SK-N-SH (cell line): ENCODE measurements around the gene CC2D2B. TPM values are rescaled to one million over a fixed set of nuclear protein-coding genes. Genes with fewer than 3 reads are reported as not detected.

ENCODE experiments used
- CTCF ChIA-PET: fragments of 300-600, 350-600 bp; formaldehyde crosslinking; extraction: SDS; loops from one replicate; lab custom pipeline; 2021; lab: Yijun Ruan, JAX
- POLR2A ChIA-PET: fragments of 350-600 bp; sonication (Branson Sonifier 250); formaldehyde crosslinking; extraction: SDS; loops from one replicate; lab custom pipeline; 2020; ENCODE audit warnings: antibody characterized with exemption, inconsistent platforms; lab: Yijun Ruan, JAX
- DNase-seq: peaks from one replicate; pipeline ENCODE4 v3.0.0; 2012
- H2AFZ ChIP-seq: fragments of 200-600 bp; sonication (generic); 2 replicates; pipeline ENCODE4 v1.8.1; 2016; ENCODE audit warnings: antibody characterized with exemption, mild to moderate bottlenecking, low read depth
- H3F3A ChIP-seq: fragments of 200-600 bp; sonication (generic); replicated peaks from 2 replicates; pipeline ENCODE3; 2016; ENCODE audit warnings: antibody characterized with exemption, mild to moderate bottlenecking; ENCODE audit not compliant: insufficient read depth
- H3K27ac ChIP-seq, 2 experiments: fragments of 200-500 bp in 1 of 2; fragments of 200-600 bp in 1 of 2; sonication (Bioruptor generic) in 1 of 2; sonication (generic), shearing (Covaris generic) in 1 of 2; 2 replicates each; pipeline versions ENCODE4 v1.5.1 to v1.6.1; 2014 to 2016; ENCODE audit warnings: low read depth in 2 of 2, inconsistent platforms in 1 of 2, low read length in 1 of 2, mild to moderate bottlenecking in 1 of 2, mixed read lengths in 1 of 2
- H3K27me3 ChIP-seq: fragments of 200-600 bp; sonication (generic), shearing (Covaris generic); 2 replicates; pipeline ENCODE4 v1.6.1; 2016; ENCODE audit warnings: mixed run types; ENCODE audit not compliant: insufficient read depth
- H3K36me3 ChIP-seq, 2 experiments: fragments of 200-500 bp in 1 of 2; fragments of 200-600 bp in 1 of 2; sonication (Bioruptor generic) in 1 of 2; sonication (generic) in 1 of 2; replicated peaks in 1 of 2; 2 replicates each; pipeline versions ENCODE3 to v1.5.1; 2014 to 2016; ENCODE audit warnings: low read length in 1 of 2, mild to moderate bottlenecking in 1 of 2; ENCODE audit not compliant: insufficient read depth in 2 of 2, control insufficient read depth in 1 of 2
- H3K4me1 ChIP-seq, 2 experiments: fragments of 200-500 bp in 1 of 2; fragments of 200-600 bp in 1 of 2; sonication (Bioruptor generic) in 1 of 2; sonication (generic), shearing (Covaris generic) in 1 of 2; 2 replicates each; pipeline versions ENCODE4 v1.5.1 to v1.6.1; 2014 to 2016; ENCODE audit warnings: low read depth in 1 of 2, low read length in 1 of 2, mixed run types in 1 of 2; ENCODE audit not compliant: insufficient read depth in 2 of 2, control insufficient read depth in 1 of 2
- H3K4me2 ChIP-seq: fragments of 200-600 bp; sonication (generic), shearing (Covaris generic); 2 replicates; pipeline ENCODE4 v1.6.1; 2017; ENCODE audit warnings: mixed run types
- H3K4me3 ChIP-seq, 2 experiments: fragments of 200-500 bp in 1 of 2; fragments of 200-600 bp in 1 of 2; sonication (Bioruptor generic) in 1 of 2; sonication (generic), shearing (Covaris generic) in 1 of 2; 2 replicates each; pipeline versions ENCODE4 v1.5.1 to v1.8.1; 2014 to 2016; ENCODE audit warnings: low read depth in 2 of 2, inconsistent platforms in 1 of 2, low read length in 1 of 2, mild to moderate bottlenecking in 1 of 2, mixed read lengths in 1 of 2, moderate library complexity in 1 of 2
- H3K79me2 ChIP-seq: fragments of 200-600 bp; sonication (generic); 2 replicates; pipeline ENCODE4 v1.8.1; 2017; ENCODE audit warnings: mild to moderate bottlenecking; ENCODE audit not compliant: insufficient read depth
- H3K9ac ChIP-seq: fragments of 200-600 bp; sonication (generic); 2 replicates; pipeline ENCODE4 v1.6.1; 2017; ENCODE audit warnings: mixed run types
- H3K9me2 ChIP-seq: fragments of 200-600 bp; sonication (generic); 2 replicates; pipeline ENCODE4 v1.6.1; 2017; ENCODE audit warnings: mixed run types
- H3K9me3 ChIP-seq: fragments of 200-600 bp; sonication (generic); 2 replicates; pipeline ENCODE4 v1.6.1; 2017; ENCODE audit warnings: mixed run types, mild to moderate bottlenecking, moderate library complexity
- H4K20me1 ChIP-seq: fragments of 200-600 bp; sonication (generic); 2 replicates; pipeline ENCODE4 v1.6.1; 2017; ENCODE audit warnings: mild to moderate bottlenecking, mixed run types; ENCODE audit not compliant: insufficient read depth
- ELF1 ChIP-seq: IDR thresholded peaks from 2 replicates; pipeline ENCODE4 v1.4.0; 2012
- EP300 ChIP-seq, 2 experiments: IDR thresholded peaks; 2 replicates each; pipeline versions ENCODE4 v1.4.0 to v1.6.1; 2012; ENCODE audit warnings: borderline replicate concordance in 1 of 2, low read depth in 1 of 2, low read length in 1 of 2
- FOSL2 ChIP-seq: IDR thresholded peaks from 2 replicates; pipeline ENCODE4 v1.4.0; 2012; ENCODE audit warnings: low read depth, mild to moderate bottlenecking, moderate library complexity, borderline replicate concordance
- FOXJ3 ChIP-seq: sonication (generic); formaldehyde crosslinking; IDR thresholded peaks from 2 replicates; pipeline ENCODE4 v1.5.1; 2020; ENCODE audit warnings: mild to moderate bottlenecking, missing genetic modification reagents
- GABPA ChIP-seq: IDR thresholded peaks from 2 replicates; pipeline ENCODE4 v1.4.0; 2012; ENCODE audit warnings: low read depth, mild to moderate bottlenecking
- GATA2 ChIP-seq: sonication (generic); formaldehyde crosslinking; IDR thresholded peaks from 2 replicates; pipeline ENCODE4 v1.5.0; 2020; ENCODE audit warnings: mild to moderate bottlenecking, missing genetic modification reagents
- IRF3 ChIP-seq: fragments of 150-350 bp; IDR thresholded peaks from 2 replicates; pipeline ENCODE4 v1.6.1; 2016; ENCODE audit warnings: mild to moderate bottlenecking, low read depth, low read length
- MAX ChIP-seq: IDR thresholded peaks from 2 replicates; pipeline ENCODE4 v1.4.0; 2012; ENCODE audit warnings: low read depth
- MEF2A ChIP-seq: IDR thresholded peaks from 2 replicates; pipeline ENCODE4 v1.4.0; 2012; ENCODE audit warnings: low read depth, borderline replicate concordance
- NFIC ChIP-seq: IDR thresholded peaks from 2 replicates; pipeline ENCODE4 v1.4.0; 2012; ENCODE audit warnings: borderline replicate concordance
- NRF1 ChIP-seq: IDR thresholded peaks from 2 replicates; pipeline ENCODE4 v1.6.1; 2012; ENCODE audit warnings: low read depth, mild to moderate bottlenecking, low read length
- PBX3 ChIP-seq: IDR thresholded peaks from 2 replicates; pipeline ENCODE4; 2012
- RAD21 ChIP-seq: IDR thresholded peaks from 2 replicates; pipeline ENCODE4 v1.6.1; 2012; ENCODE audit warnings: mild to moderate bottlenecking, low read length
- RFX5 ChIP-seq: IDR thresholded peaks from 2 replicates; pipeline ENCODE4 v1.6.1; 2012; ENCODE audit warnings: mild to moderate bottlenecking, improper control_type of control experiment, low read length
- RXRA ChIP-seq: IDR thresholded peaks from 2 replicates; pipeline ENCODE4 v1.4.0; 2012; ENCODE audit warnings: low read depth, mild to moderate bottlenecking, borderline replicate concordance
- TAF1 ChIP-seq: IDR thresholded peaks from 2 replicates; pipeline ENCODE4 v1.6.1; 2012; ENCODE audit warnings: low read depth, mild to moderate bottlenecking, low read length, moderate library complexity, borderline replicate concordance
- TCF12 ChIP-seq: IDR thresholded peaks from 2 replicates; pipeline ENCODE4 v1.4.0; 2012
- USF2 ChIP-seq: fragments of 150-350 bp; IDR thresholded peaks from 2 replicates; pipeline ENCODE4 v1.6.1; 2017; ENCODE audit warnings: antibody characterized with exemption, low read length, low read depth, borderline replicate concordance
- YY1 ChIP-seq: IDR thresholded peaks from 2 replicates; pipeline ENCODE4 v1.4.0; 2012; ENCODE audit warnings: low read depth, mild to moderate bottlenecking
- WGBS: methylation state at CpG from one replicate; pipeline ENCODE4 v1.1.6; 2017; ENCODE audit warnings: low lambda C conversion rate; 5-methylcytosine and 5-hydroxymethylcytosine counted together
- polyA plus RNA-seq, 3 experiments: library from polyadenylated mRNA; depleted of rRNA; stranded (reverse); fragments of >200 nt; gene quantifications; 2 replicates each; pipeline ENCODE4 v1.2.3, GENCODE V29; 2012

Gene CC2D2B
- polyA plus RNA-seq, 1 of the 3 experiments (the other 2 are of a cell fraction): not detected

- Histone ChIP-seq H3K4me3 (no peak overlapping the region), H3F3A (peaks cover 12% of the 10 kb centered on the region), H3K27ac (no peak overlapping the region), H4K20me1 (no peaks in the 10 kb centered on the region), H3K79me2 (no peaks in the 10 kb centered on the region), H3K4me2 (no peak overlapping the region), H3K4me1 (peaks cover 0 to 13% of the 10 kb centered on the region in 2 experiments; a peak in 1 of 4 replicates), H3K9ac (no peak overlapping the region), H3K27me3 (no peaks in the 10 kb centered on the region), H2AFZ (no peak overlapping the region), H3K9me2 (no peaks in the 10 kb centered on the region), H3K36me3 (no peaks in the 10 kb centered on the region), H3K9me3 (no peaks in the 10 kb centered on the region)
- DNase-seq: no peak
- ChIA-PET CTCF (interaction anchor here (0.7 to 1.5 kb wide), 2 partner anchors 59 to 382 kb away, joined by 3 to 4 read pairs; partner anchors contain the start of gene TCTN3), POLR2A (interaction anchor here (0.6 kb wide), 1 partner anchor 382 kb away, joined by 3 read pairs; the partner anchor contains the start of gene TCTN3)
- no peak for TF ChIP-seq NFIC
- TF ChIP-seq TAF1: no peak
- TF ChIP-seq EP300 (IDR thresholded peaks at IDR 0.05; ENCODE audit: borderline replicate concordance in 1 of 2, low read depth in 1 of 2, low read length in 1 of 2): no peak
- no peak for TF ChIP-seq USF2
- no peak for TF ChIP-seq FOXJ3
- TF ChIP-seq NRF1: no peak
- no peak for TF ChIP-seq MAX
- no peak for TF ChIP-seq YY1
- TF ChIP-seq RXRA: no peak
- no peak for TF ChIP-seq IRF3
- TF ChIP-seq RFX5: no peak
- TF ChIP-seq GATA2 (CRISPR knock-in tag): no peak
- TF ChIP-seq GABPA: no peak
- no peak for TF ChIP-seq ELF1
- TF ChIP-seq PBX3: no peak
- TF ChIP-seq FOSL2: no peak
- no peak for TF ChIP-seq RAD21
- no peak for TF ChIP-seq TCF12
- no peak for TF ChIP-seq MEF2A
- 64% methylated on average over 2 of the region's 2 CpGs for WGBS
Measured at GRCh38 chr10:96075977-96076376, 168.2 kb downstream of the CC2D2B start.
